Mesendoderm (in vitro differentiated cells): ENCODE measurements around the gene MGP.
A peak's percentile ranks its signal among the peaks of the same experiment; 100 is the strongest.

ENCODE experiments used
- DNase-seq: peaks from one replicate; pipeline ENCODE4 v3.0.0; 2013
- H2AK5ac ChIP-seq: 2 replicates; pipeline ENCODE4 v1.6.1; 2013; ENCODE audit warnings: low read length, inconsistent platforms
- H2BK120ac ChIP-seq: 2 replicates; pipeline ENCODE4 v1.6.1; 2013; ENCODE audit warnings: low read depth, mild to moderate bottlenecking, low read length, moderate library complexity, mixed read lengths
- H2BK15ac ChIP-seq: replicated peaks from 2 replicates; pipeline ENCODE4 v1.6.1; 2013; ENCODE audit warnings: low read depth, mild to moderate bottlenecking, moderate library complexity
- H2BK5ac ChIP-seq: 2 replicates; pipeline ENCODE4 v1.6.1; 2013; ENCODE audit warnings: low read length, inconsistent platforms
- H3K18ac ChIP-seq: 2 replicates; pipeline ENCODE4 v1.6.1; 2013; ENCODE audit warnings: mild to moderate bottlenecking, low read length, mixed read lengths
- H3K23ac ChIP-seq: one replicate; pipeline ENCODE4 v1.6.1; 2013; ENCODE audit warnings: low read length
- H3K27ac ChIP-seq: 2 replicates; pipeline ENCODE4 v1.5.1; 2013; ENCODE audit warnings: low read depth, mild to moderate bottlenecking, inconsistent platforms, low read length, moderate library complexity
- H3K27me3 ChIP-seq: 2 replicates; pipeline ENCODE4 v1.6.1; 2013; ENCODE audit warnings: low read length, control low read depth, mild to moderate bottlenecking, inconsistent platforms; ENCODE audit not compliant: insufficient read depth, poor library complexity
- H3K36me3 ChIP-seq: 2 replicates; pipeline ENCODE4 v1.6.1; 2013; ENCODE audit warnings: low read length, inconsistent platforms; ENCODE audit not compliant: control insufficient read depth, insufficient read depth
- H3K4ac ChIP-seq: one replicate; pipeline ENCODE4 v1.6.1; 2013; ENCODE audit warnings: low read depth, mild to moderate bottlenecking, low read length, moderate library complexity
- H3K4me1 ChIP-seq: 2 replicates; pipeline ENCODE4 v1.6.1; 2013; ENCODE audit warnings: low read depth, low read length, inconsistent platforms; ENCODE audit not compliant: control insufficient read depth
- H3K4me2 ChIP-seq: 2 replicates; pipeline ENCODE4 v1.6.1; 2013; ENCODE audit warnings: low read length
- H3K4me3 ChIP-seq: 2 replicates; pipeline ENCODE4 v1.5.1; 2013; ENCODE audit warnings: mild to moderate bottlenecking, low read length
- H3K56ac ChIP-seq: one replicate; pipeline ENCODE4 v1.6.1; 2013; ENCODE audit warnings: low read length
- H3K79me1 ChIP-seq: 2 replicates; pipeline ENCODE4 v1.6.1; 2013; ENCODE audit warnings: low read length, inconsistent platforms
- H3K79me2 ChIP-seq: 2 replicates; pipeline ENCODE4 v1.6.1; 2013; ENCODE audit warnings: mild to moderate bottlenecking, low read length; ENCODE audit not compliant: control insufficient read depth, insufficient read depth
- H3K9ac ChIP-seq: 2 replicates; pipeline ENCODE4 v1.6.1; 2013; ENCODE audit warnings: low read length, inconsistent platforms
- H4K5ac ChIP-seq: one replicate; pipeline ENCODE4 v1.6.1; 2013; ENCODE audit warnings: low read length
- H4K8ac ChIP-seq: one replicate; pipeline ENCODE4 v1.6.1; 2013; ENCODE audit warnings: low read depth, mild to moderate bottlenecking, control low read depth, low read length, moderate library complexity
- WGBS: extraction: QIAGEN DNeasy Blood & Tissue Kit; methylation state at CpG from one replicate; pipeline ENCODE4 v1.1.7; 2013; ENCODE audit warnings: low lambda C conversion rate, missing lambda C conversion rate; ENCODE audit not compliant: insufficient coverage; ENCODE audit errors: extremely low coverage; 5-methylcytosine and 5-hydroxymethylcytosine counted together

MGP gene

DNA sequence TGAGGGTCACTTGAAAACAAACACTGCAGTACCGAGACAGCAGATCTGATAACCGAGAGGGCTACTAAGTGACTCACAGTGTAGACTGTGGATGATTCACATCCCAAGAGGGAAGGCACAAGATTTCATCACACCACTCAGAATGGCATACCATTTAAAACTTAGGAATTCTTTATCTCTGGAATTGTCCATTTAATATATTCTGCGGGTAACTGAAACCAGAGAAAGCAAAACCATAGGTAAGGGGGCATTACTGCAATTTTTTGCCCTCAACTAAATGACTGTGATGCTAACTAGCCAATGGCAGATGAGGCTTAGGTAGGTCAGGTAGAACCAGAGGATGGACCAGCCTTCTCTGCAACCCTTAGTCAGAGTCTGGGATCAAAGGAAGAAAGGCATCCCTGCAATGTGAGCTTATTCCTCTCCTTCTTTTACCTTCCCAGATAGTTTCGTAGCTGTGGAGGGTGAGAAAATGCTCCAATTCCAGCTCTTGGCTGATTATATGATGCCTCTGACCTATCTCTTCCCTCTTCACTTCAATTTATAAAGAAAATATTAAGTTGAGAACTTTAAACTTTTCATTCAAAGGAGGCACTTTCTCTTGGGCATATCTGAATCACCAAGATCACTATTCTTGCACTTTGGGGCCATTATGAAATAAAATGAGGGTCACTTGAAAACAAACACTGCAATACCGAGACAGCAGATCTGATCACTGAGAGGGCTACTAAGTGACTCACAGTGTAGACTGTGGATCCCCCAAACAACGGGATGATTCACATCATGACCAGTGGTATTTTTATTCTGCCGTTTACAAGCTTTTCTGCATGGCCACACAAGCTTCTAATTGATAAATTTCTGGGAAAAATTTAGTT is 49.1 kb downstream of the MGP start:
- Histone ChIP-seq H3K79me1 (no peaks in the 10 kb centered on the region), H3K9ac (no peak overlapping the region), H3K18ac (no peak overlapping the region), H2BK15ac (no peak overlapping the region), H4K5ac (no peak overlapping the region), H3K36me3 (no peaks in the 10 kb centered on the region), H3K27ac (no peak overlapping the region), H4K8ac (no peak overlapping the region), H2BK5ac (no peak overlapping the region), H3K79me2 (no peaks in the 10 kb centered on the region), H2BK120ac (no peak overlapping the region), H3K4me3 (no peak overlapping the region), H3K4ac (no peak overlapping the region), H3K4me2 (no peak overlapping the region), H3K56ac (no peak overlapping the region), H2AK5ac (no peak overlapping the region), H3K23ac (no peak overlapping the region), H3K27me3 (no peaks in the 10 kb centered on the region), H3K4me1 (no peaks in the 10 kb centered on the region)
- DNase-seq: peak; percentile 79
- WGBS: no CpG with 5 or more reads among the region's 7 CpGs

DNA sequence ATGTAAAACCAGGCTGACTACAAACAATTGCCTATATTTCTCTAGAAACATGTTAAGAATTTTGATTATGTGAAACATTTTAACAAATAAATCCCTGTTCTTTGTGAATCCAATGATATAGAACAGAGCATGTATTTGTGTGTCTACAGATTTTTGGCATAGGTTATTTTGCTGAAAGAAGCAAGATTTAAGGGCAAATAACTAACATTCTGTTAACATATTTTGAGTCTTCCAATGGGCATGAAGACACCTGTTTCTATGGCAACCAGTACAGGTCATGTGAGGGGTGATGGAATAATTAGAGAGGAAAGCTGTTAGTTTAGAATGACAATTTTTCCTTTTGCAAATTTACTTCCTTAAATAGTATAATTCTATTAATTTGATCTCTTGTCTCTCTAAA is 51.1 kb downstream of the MGP start:
- Histone ChIP-seq H2BK15ac (no peak overlapping the region), H3K4me1 (no peaks in the 10 kb centered on the region), H3K36me3 (no peaks in the 10 kb centered on the region), H2BK5ac (no peak overlapping the region), H3K27ac (no peak overlapping the region), H4K5ac (no peak overlapping the region), H3K56ac (no peak overlapping the region), H3K9ac (no peak overlapping the region), H3K79me2 (no peaks in the 10 kb centered on the region), H3K4me2 (no peak overlapping the region), H3K79me1 (no peaks in the 10 kb centered on the region), H3K4ac (no peak overlapping the region), H2BK120ac (no peak overlapping the region), H4K8ac (no peak overlapping the region), H2AK5ac (no peak overlapping the region), H3K23ac (no peak overlapping the region), H3K18ac (no peak overlapping the region), H3K4me3 (no peak overlapping the region), H3K27me3 (no peaks in the 10 kb centered on the region)
- no peak for DNase-seq

GRCh38 chr12:14833952-14834351 is 51.7 kb downstream of the MGP start:
- no CpG with 5 or more reads among the region's 1 CpG for WGBS

GRCh38 chr12:14833336-14833735 is 52.3 kb downstream of the MGP start:
- Histone ChIP-seq H2AK5ac (no peak overlapping the region), H3K18ac (no peak overlapping the region), H3K4me3 (no peak overlapping the region), H2BK5ac (no peak overlapping the region), H4K5ac (no peak overlapping the region), H3K27ac (no peak overlapping the region), H3K9ac (no peak overlapping the region), H3K56ac (no peak overlapping the region), H2BK15ac (no peak overlapping the region), H3K27me3 (no peaks in the 10 kb centered on the region), H3K4ac (no peak overlapping the region), H3K4me1 (no peaks in the 10 kb centered on the region), H3K79me1 (no peaks in the 10 kb centered on the region), H3K4me2 (no peak overlapping the region), H4K8ac (no peak overlapping the region), H3K23ac (no peak overlapping the region), H3K79me2 (no peaks in the 10 kb centered on the region), H2BK120ac (no peak overlapping the region), H3K36me3 (no peaks in the 10 kb centered on the region)
- DNase-seq: no peak
- WGBS: no CpG with 5 or more reads among the region's 3 CpGs

More at GRCh38 chr12:14833952-14834351, 51.7 kb downstream of the MGP start:
- no peak overlapping the region for H4K5ac ChIP-seq
- H3K23ac ChIP-seq: no peak overlapping the region
- H4K8ac ChIP-seq: no peak overlapping the region
- no peak overlapping the region for H2BK15ac ChIP-seq
- no peak overlapping the region for H2AK5ac ChIP-seq
- H2BK120ac ChIP-seq: no peak overlapping the region
- H3K4ac ChIP-seq: no peak overlapping the region
- H2BK5ac ChIP-seq: no peak overlapping the region
- no peak for DNase-seq
- no peaks in the 10 kb centered on the region for H3K79me1 ChIP-seq
- no peak overlapping the region for H3K4me3 ChIP-seq
- H3K56ac ChIP-seq: no peak overlapping the region
- H3K18ac ChIP-seq: no peak overlapping the region
- no peak overlapping the region for H3K4me2 ChIP-seq
- no peaks in the 10 kb centered on the region for H3K79me2 ChIP-seq
- no peaks in the 10 kb centered on the region for H3K36me3 ChIP-seq
- no peaks in the 10 kb centered on the region for H3K4me1 ChIP-seq
- no peak overlapping the region for H3K9ac ChIP-seq
- H3K27me3 ChIP-seq: no peaks in the 10 kb centered on the region
- H3K27ac ChIP-seq: no peak overlapping the region
